LNCaP clone FGC (cell line): ENCODE results near the gene ARRDC1.
"Not testable (repeated sequence)": the region's sequence is repeated elsewhere in the genome, so short reads cannot be mapped to it uniquely, and the experiment has no call there.

Experiments
- DNase-seq: peaks from one replicate; pipeline ENCODE4 v3.0.0-alpha.2; 2011; ENCODE audit warnings: low read depth
- H3K4me3 ChIP-seq: 2 replicates; pipeline ENCODE4 v1.5.1; 2011; ENCODE audit warnings: mild to moderate bottlenecking, low read depth, low read length, control low read depth
- TF ChIP-seq, protein P1 (sequence below): IDR thresholded peaks from 2 replicates; pipeline ENCODE4 v1.5.1; 2012; ENCODE audit warnings: mild to moderate bottlenecking; ENCODE audit not compliant: control insufficient read depth, insufficient read depth; ENCODE audit errors: extremely low read depth

ARRDC1 gene

DNA sequence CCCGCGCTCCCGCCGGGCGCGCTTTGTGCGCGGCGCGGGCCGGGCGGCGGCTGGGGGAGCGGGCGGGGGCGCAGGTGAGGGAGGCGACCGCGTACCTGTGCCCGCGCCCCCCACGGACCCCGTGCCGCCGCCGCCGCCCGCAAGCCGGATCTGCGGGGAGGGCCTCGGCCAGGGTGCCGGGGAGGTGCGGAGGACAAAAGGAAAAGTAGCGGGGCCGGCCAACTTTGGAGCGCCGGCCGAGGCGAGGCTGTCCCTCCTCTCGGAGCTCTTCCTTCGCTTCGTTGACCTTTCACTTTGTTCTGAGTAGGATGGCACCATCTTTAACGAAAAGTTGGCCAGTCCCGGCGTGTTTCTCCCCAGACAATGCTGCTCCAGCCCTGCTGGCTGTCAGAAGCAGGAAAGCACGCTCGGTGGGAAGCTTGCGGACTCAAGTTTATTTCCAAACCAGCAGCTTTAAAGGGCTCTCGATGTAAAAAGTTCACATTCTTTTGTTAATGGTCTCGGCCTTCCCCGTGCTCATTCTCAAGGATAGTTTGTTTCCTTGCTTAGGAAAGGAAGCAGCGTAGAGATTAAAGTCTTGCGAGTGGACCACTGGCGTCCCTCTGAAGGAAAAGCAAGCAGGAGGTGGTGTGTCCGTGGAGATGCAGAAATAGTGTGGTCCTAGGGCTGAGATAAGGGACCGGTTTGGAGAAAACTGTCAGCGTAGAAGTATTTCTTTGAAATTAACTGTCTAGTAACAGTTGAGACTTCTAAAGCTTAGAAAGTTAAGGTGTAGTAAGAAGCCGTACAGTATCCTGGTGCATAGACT lies 14.0 kb downstream of the ARRDC1 start:
- no peak for DNase-seq
- TF ChIP-seq, protein P1, sequence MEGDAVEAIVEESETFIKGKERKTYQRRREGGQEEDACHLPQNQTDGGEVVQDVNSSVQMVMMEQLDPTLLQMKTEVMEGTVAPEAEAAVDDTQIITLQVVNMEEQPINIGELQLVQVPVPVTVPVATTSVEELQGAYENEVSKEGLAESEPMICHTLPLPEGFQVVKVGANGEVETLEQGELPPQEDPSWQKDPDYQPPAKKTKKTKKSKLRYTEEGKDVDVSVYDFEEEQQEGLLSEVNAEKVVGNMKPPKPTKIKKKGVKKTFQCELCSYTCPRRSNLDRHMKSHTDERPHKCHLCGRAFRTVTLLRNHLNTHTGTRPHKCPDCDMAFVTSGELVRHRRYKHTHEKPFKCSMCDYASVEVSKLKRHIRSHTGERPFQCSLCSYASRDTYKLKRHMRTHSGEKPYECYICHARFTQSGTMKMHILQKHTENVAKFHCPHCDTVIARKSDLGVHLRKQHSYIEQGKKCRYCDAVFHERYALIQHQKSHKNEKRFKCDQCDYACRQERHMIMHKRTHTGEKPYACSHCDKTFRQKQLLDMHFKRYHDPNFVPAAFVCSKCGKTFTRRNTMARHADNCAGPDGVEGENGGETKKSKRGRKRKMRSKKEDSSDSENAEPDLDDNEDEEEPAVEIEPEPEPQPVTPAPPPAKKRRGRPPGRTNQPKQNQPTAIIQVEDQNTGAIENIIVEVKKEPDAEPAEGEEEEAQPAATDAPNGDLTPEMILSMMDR = no peak
- H3K4me3 ChIP-seq = peak overlapping the region; percentile 88

DNA sequence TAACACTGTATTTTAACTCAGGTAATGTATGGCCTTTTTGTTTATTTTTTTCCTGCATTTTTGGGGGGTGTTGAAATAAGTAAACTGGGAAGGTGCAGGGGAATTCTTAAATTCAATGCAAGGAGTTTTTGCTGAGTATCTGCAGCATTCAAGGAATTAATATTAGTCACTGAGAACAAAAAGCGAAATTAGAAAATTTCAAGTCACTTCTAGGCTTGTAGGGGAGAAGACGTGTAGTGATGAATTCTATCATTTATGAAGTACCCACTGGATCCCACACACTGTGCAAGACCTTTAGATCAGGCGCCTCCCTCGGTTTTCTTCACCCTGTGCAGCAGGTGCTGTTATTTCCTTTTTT lies 14.5 kb downstream of the ARRDC1 start:
- peak overlapping the region; percentile 88 for H3K4me3 ChIP-seq
- TF ChIP-seq, protein P1 = no peak
- no peak for DNase-seq

DNA sequence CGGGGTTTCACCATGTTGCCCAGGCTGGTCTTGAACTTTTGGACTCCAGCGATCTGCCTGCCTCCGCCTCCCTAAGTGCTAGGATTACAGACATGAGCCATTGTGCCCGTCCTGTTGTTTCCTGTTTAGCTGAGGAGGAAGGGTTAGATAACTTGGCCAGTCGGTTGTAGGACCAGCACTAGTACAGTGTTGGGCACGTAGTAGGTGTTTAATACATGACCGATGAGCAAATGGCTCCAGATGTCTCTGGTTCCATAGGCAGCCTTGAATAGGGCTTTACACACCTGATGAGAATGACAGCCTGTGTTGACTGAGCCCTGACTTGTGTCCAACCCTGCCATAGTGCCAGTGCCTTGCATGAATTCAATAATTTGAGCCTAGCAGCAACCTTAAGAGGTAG lies 15.1 kb downstream of the ARRDC1 start:
- DNase-seq = no peak
- TF ChIP-seq, protein P1 = no peak
- H3K4me3 ChIP-seq = peak overlapping the region; percentile 88

DNA sequence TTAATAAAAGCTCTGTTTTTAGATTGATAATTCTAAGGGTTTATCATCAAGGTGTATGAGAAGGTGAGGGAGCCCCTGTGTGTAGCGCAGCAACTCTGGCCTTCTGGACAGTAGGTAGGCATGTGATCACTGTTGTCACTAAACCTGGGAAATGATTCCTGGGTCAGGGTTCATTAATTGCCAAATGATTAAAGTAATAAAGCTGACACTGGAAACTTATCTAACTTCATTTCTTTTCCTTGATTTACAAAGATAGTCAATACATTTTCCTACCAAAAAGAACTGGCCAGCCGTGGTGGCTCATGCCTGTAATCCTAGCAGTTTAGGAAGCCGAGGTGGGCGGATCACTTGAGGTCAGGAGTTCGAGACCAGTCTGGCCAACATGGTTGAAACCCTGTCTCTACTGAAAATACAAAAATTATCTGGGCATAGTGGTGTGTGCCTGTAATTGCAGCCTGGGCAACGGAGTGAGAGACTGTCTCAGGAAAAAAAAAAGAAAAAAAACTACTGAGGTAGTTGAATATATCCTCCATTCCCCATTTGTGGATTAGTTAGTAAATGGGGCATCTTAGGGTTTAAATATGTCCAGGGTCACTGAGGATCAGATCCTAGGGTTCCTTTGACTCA lies 15.8 kb downstream of the ARRDC1 start:
- TF ChIP-seq, protein P1 = peak; percentile 14; the same call in 1 of the 2 replicates
- DNase-seq = no peak
- no peak overlapping the region for H3K4me3 ChIP-seq

DNA sequence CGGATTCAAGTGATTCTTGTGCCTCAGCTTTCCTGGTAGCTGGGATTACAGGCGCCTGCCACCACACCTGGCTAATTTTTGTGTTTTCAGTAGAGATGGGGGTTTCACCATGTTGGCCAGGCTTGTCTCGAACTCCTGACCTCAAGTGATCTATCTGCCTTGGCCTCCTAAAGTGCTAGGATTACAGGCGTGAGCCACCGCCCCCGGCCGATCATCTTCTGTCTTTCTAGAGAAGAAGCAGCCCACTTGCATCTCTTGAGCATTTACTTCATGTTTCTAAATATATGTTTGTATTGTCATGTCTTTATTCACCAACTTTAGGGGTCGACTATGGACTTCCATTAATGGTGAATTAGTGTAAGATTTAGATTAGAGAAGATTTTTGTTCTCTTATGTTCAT lies 16.7 kb downstream of the ARRDC1 start:
- not testable (repeated sequence) for H3K4me3 ChIP-seq, DNase-seq

DNA sequence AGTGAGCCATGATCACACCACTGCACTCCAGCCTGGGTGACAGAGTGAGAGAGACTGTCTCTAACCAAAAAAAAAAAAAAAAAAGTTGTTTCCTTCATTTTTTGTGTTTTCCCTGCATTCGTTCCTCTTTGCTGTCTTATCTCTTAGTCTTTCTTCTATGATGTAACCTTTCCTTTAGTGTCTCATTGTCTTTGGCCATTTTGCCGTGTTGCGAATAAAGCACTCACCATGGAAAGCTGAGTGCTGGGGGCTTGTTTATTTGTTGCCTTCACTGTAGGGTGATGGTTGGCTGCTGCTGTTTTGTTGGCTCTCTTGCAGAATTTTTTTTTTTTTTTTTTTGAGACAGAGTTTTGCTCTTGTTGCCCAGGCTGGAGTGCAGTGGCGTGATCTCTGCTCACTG lies 21.0 kb downstream of the ARRDC1 start:
- TF ChIP-seq, protein P1 = no peak
- H3K4me3 ChIP-seq = no peak overlapping the region
- no peak for DNase-seq

DNA sequence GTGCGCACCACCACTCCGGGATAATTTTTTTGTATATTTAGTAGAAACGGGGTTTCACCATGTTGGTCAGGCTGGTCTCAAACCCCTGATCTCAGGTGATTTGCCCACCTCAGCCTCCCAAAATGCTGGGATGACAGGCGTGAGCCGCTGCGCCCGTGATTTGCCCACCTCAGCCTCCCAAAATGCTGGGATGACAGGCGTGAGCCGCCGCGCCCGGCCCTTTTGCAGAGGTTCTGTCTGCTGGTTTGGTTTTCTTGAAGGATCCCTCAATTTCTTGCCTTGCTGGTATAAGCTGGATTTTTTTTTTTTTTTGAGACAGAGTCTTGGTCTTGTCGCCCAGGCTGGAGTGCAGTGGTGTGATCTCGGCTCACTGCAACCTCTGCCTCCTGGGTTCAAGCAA lies 21.9 kb downstream of the ARRDC1 start:
- not testable (repeated sequence) for DNase-seq, H3K4me3 ChIP-seq

DNA sequence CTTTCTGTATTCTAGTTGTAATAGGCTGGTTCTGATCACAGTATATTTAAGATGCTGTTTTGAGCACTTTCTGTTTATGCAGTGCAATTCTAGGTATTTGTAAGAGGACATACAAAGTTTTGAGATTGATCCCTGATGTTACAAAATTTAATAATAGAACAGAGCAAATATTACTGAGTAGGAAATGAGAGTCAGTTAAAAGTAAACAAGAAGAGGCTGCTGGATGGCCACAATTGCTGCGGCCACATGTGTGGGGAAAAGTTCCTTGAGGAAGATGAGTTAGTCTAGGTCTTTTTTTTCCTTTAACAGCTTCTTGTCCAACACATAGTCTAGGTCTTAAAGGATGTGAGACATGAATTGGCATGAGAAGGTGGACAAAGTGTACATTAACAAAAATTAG lies 24.6 kb downstream of the ARRDC1 start:
- TF ChIP-seq, protein P1 = no peak
- peak overlapping the region; percentile 1; the same call in 1 of the 2 replicates for H3K4me3 ChIP-seq
- no peak for DNase-seq
